Heart left ventricle (tissue), 16 donors: ENCODE data around the gene SMC1B. TPM values are rescaled to one million over a fixed set of nuclear protein-coding genes. Genes with fewer than 3 reads are reported as not detected.
"Not testable (repeated sequence)": the region's sequence is repeated elsewhere in the genome, so short reads cannot be mapped to it uniquely, and the experiment has no call there.

Source experiments
- ATAC-seq, 4 donors: fragments of 200-7000 bp; cut with Tn5 transposase; one replicate each; pipeline ENCODE4 v1.9.1; 2020 to 2022; ENCODE audit warnings: moderate library complexity in 4 of 4, mild to moderate bottlenecking in 3 of 4, moderate number of reproducible peaks in 1 of 4
- DNase-seq, 5 donors: peaks; one replicate each; pipeline ENCODE4 v3.0.0-alpha.2; 2020
- H3K27ac ChIP-seq, 12 donors: fragments of 200-600 bp; sonication (generic) in 4 of 12; one replicate each; pipeline versions ENCODE4 v1.5.0 to v1.8.0; 2016 to 2022; ENCODE audit warnings: mild to moderate bottlenecking in 2 of 12
- H3K27me3 ChIP-seq, 9 donors: fragments of 200-600 bp; sonication (generic) in 2 of 9; one replicate each; pipeline versions ENCODE4 v1.5.1 to v1.8.0; 2016 to 2022; ENCODE audit warnings: mild to moderate bottlenecking in 3 of 9
- H3K36me3 ChIP-seq, 9 donors: fragments of 200-600 bp; sonication (generic) in 2 of 9; one replicate each; pipeline versions ENCODE4 v1.5.0 to v1.8.0; 2018 to 2022; ENCODE audit warnings: mild to moderate bottlenecking in 2 of 9
- H3K4me1 ChIP-seq, 12 donors: fragments of 200-600 bp; sonication (generic) in 4 of 12; one replicate each; pipeline versions ENCODE4 v1.5.0 to v1.8.0; 2016 to 2022; ENCODE audit warnings: mild to moderate bottlenecking in 3 of 12
- H3K4me3 ChIP-seq, 12 donors: fragments of 200-600 bp; sonication (generic) in 4 of 12; one replicate each; pipeline versions ENCODE4 v1.5.0 to v1.8.0; 2017 to 2022; ENCODE audit warnings: mild to moderate bottlenecking in 9 of 12, moderate library complexity in 4 of 12
- H3K9me3 ChIP-seq, 12 donors: fragments of 200-600 bp; sonication (generic) in 4 of 12; one replicate each; pipeline versions ENCODE4 v1.5.0 to v1.8.0; 2016 to 2022; ENCODE audit warnings: mild to moderate bottlenecking in 1 of 12
- CTCF ChIP-seq, 12 donors: fragments of 200-600 bp; sonication (generic) in 4 of 12; IDR thresholded peaks; one replicate each; pipeline versions ENCODE4 v1.5.0 to v1.8.0; 2018 to 2022; ENCODE audit warnings: antibody characterized with exemption in 12 of 12, mild to moderate bottlenecking in 5 of 12
- POLR2A ChIP-seq, 2 donors: fragments of 450-650 bp; IDR thresholded peaks; one replicate each; pipeline ENCODE4 v1.6.1; 2017; ENCODE audit warnings: antibody characterized with exemption in 2 of 2, mild to moderate bottlenecking in 2 of 2, moderate library complexity in 2 of 2
- WGBS, 4 donors: extraction: QIAGEN DNeasy Blood & Tissue Kit in 2 of 4; methylation state at CpG; one replicate each; pipeline versions ENCODE4 v1.1.5 to v1.1.7; 2013 to 2018; 5-methylcytosine and 5-hydroxymethylcytosine counted together
- intact Hi-C, 10 donors: fragments of 100-400 bp; cut with DNase I; formaldehyde crosslinking; loops; one replicate each; pipeline versions ENCODE4 v1.11.1 to v1.14.2; 2022
- polyA plus RNA-seq, 2 donors: library from polyadenylated mRNA; stranded (reverse); fragments of 200-250 nt; gene quantifications; one replicate each; pipeline ENCODE4 v1.2.3, GENCODE V29; 2013
- total RNA-seq, 9 donors: library from RNA; depleted of rRNA in 2 of 9; stranded (reverse); fragments of >200 nt in 2 of 9; fragmentation: NEBNext Ultra II Directional in 3 of 9; extraction: Animal tissue kit (Norgen Biotek cat#: 25700) in 3 of 9; gene quantifications; one replicate each; pipeline versions ENCODE4 v1.1.0 to v1.2.4, GENCODE V29; 2016 to 2023
- donor health status: ischemic (EF 13 %, LVEDD 7.1; RV severe dilation, severe dysfunction).
- donor health status: healthy with polysubstance abuse.
- donor health status: DM: no; HTN: yes; CAD: no.
- donor health status: DM: no; HTN: no; CAD: no.
- donor health status: ischemic (EF 25% LVEDD 6.9; RV normal size, moderate dysfunction).
- donor health status: ischemic (EF 25% LVEDD 5.7; RV mildly dilated, moderate dysfunction).
- donor health status: healthy.
- donor health status: DM: yes; HTN: yes; CAD: no.
- donor health status: ischemic (EF 35%, LVEDD 5.7; RV mildly dilated, moderate dysfunction).
- donor health status: nonischemic (EF 11% LVEDD 7.7; RV severe dilation, severe dysfunction).
- donor health status: DM: yes; HTN: yes; CAD: no.
- donor health status: PGD.
- donor health status: ischemic (EF 29% LVEDD 5.4; RV normal size, mild dysfunction).
- donor health status: nonischemic (EF 23%, LVEDD 6.1; RV moderate dilation, normal function).

Gene SMC1B
- total and polyA plus RNA-seq, 11 donors, result not detected

- DNase-seq (no peak), ATAC-seq (no peak)
- Histone ChIP-seq H3K4me3 (no peak overlapping the region), H3K9me3 (no peaks in the 10 kb centered on the region), H3K27me3 (peaks cover 0 to 4% (median 0%) of the 10 kb centered on the region in 9 donors), H3K4me1 (peaks cover 0 to 28% (median 0%) of the 10 kb centered on the region in 12 donors), H3K27ac (peak overlapping the region in 10 of 12 donors; percentile 23 to 79 (median 58)), H3K36me3 (no peaks in the 10 kb centered on the region)
- TF ChIP-seq CTCF (IDR thresholded peaks at IDR 0.05) (no peak), POLR2A (IDR thresholded peaks at IDR 0.05) (no peak)
- WGBS, 4 donors, result 90 to 93% (median 90%) methylated on average over 10 to 16 of the region's 16 CpGs
- intact Hi-C loops, result loop anchor here in 1 of 10 donors (5.0 kb wide), 1 partner anchor 52 kb away; the partner anchor contains the start of gene FBLN1
Measured at GRCh38 chr22:45450101-45450785, 36.8 kb upstream of the SMC1B start.

GRCh38 chr22:45449442-45449841 is 36.0 kb upstream of the SMC1B start:
- not testable (repeated sequence) for ATAC-seq, H3K4me3 ChIP-seq, H3K27me3 ChIP-seq, H3K9me3 ChIP-seq, H3K36me3 ChIP-seq, DNase-seq
- WGBS, 4 donors, result 88 to 97% (median 92%) methylated on average over 5 of the region's 5 CpGs
- Histone ChIP-seq H3K4me1 (peaks cover 0 to 28% (median 0%) of the 10 kb centered on the region in 12 donors), H3K27ac (peak overlapping the region in 1 of 12 donors; percentile 61)
- intact Hi-C loops, result loop anchor here in 1 of 10 donors (10.0 kb wide), 1 partner anchor 65 kb away; no protein-coding TSS in a partner anchor

GRCh38 chr22:45448431-45448830 is 35.0 kb upstream of the SMC1B start:
- ATAC-seq (peak; percentile 44 to 83 (median 74)), DNase-seq (peak; percentile 42 to 86 (median 64))
- TF ChIP-seq POLR2A (IDR thresholded peaks at IDR 0.05), result no peak
- TF ChIP-seq CTCF (IDR thresholded peaks at IDR 0.05), result no peak
- WGBS, 4 donors, result 60 to 73% (median 65%) methylated on average over 9 of the region's 9 CpGs
- intact Hi-C loops, result loop anchor here in 1 of 10 donors (10.0 kb wide), 1 partner anchor 66 kb away; no protein-coding TSS in a partner anchor
- no peaks in the 10 kb centered on the region for H3K9me3 ChIP-seq
- H3K27me3 ChIP-seq, result peaks cover 0 to 4% (median 0%) of the 10 kb centered on the region in 9 donors
- H3K4me1 ChIP-seq, result peaks cover 0 to 28% (median 0%) of the 10 kb centered on the region in 12 donors
- H3K4me3 ChIP-seq, result no peak overlapping the region
- H3K36me3 ChIP-seq, result no peaks in the 10 kb centered on the region
- peak overlapping the region in 1 of 12 donors; percentile 30 for H3K27ac ChIP-seq

- WGBS, 4 donors, result 89 to 94% (median 92%) methylated on average over 4 of the region's 4 CpGs
- H3K4me3 ChIP-seq, H3K36me3 ChIP-seq, H3K27me3 ChIP-seq, H3K9me3 ChIP-seq, H3K27ac ChIP-seq, ATAC-seq, DNase-seq: not testable (repeated sequence)
- peaks cover 0 to 26% (median 0%) of the 10 kb centered on the region in 12 donors for H3K4me1 ChIP-seq
- intact Hi-C loops, result loop anchor here in 1 of 10 donors (10.0 kb wide), 1 partner anchor 67 kb away; no protein-coding TSS in a partner anchor
Measured at GRCh38 chr22:45447596-45447995, 34.2 kb upstream of the SMC1B start.

GRCh38 chr22:45446216-45446615 is 32.8 kb upstream of the SMC1B start:
- H3K27ac ChIP-seq, result no peak overlapping the region
- peaks cover 0 to 20% (median 0%) of the 10 kb centered on the region in 12 donors for H3K4me1 ChIP-seq
- intact Hi-C loops, result loop anchor here in 1 of 10 donors (10.0 kb wide), 1 partner anchor 69 kb away; no protein-coding TSS in a partner anchor
- H3K4me3 ChIP-seq, result no peak overlapping the region
- WGBS, 4 donors, result 88 to 94% (median 90%) methylated on average over 5 of the region's 5 CpGs
- ATAC-seq (no peak), DNase-seq (no peak)
- no peaks in the 10 kb centered on the region for H3K36me3 ChIP-seq
- H3K9me3 ChIP-seq, result no peaks in the 10 kb centered on the region
- peaks cover 0 to 4% (median 0%) of the 10 kb centered on the region in 9 donors for H3K27me3 ChIP-seq
- no peak for TF ChIP-seq CTCF (IDR thresholded peaks at IDR 0.05)
